ENCODE measurements around the gene SPACA7.
"Not testable (repeated sequence)": the region's sequence is repeated elsewhere in the genome, so short reads cannot be mapped to it uniquely, and the experiment has no call there.

The SPACA7 gene

DNA sequence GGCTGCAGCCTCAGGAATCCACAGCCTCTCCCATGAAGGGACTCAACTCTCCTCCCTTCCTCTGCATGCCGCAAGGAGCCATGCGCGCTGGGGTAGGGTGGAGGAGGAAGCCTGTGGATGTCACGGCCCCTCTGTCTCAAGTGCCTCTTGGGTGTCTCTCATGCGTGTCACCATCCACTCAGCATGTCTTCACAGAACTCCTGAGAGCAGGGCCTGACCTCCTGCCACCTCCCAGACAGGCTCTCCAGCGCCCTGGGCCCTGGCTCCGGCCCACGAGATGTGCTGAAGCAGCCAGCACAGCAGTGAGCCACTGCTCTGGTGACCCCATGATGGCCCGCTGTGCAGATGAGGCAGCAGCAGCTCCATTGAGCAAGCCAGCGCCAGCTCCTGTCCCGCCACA, 25.9 kb upstream of the SPACA7 start:
- no peak for DNase-seq (ENCODE audit: low read depth, low spot score)

DNA sequence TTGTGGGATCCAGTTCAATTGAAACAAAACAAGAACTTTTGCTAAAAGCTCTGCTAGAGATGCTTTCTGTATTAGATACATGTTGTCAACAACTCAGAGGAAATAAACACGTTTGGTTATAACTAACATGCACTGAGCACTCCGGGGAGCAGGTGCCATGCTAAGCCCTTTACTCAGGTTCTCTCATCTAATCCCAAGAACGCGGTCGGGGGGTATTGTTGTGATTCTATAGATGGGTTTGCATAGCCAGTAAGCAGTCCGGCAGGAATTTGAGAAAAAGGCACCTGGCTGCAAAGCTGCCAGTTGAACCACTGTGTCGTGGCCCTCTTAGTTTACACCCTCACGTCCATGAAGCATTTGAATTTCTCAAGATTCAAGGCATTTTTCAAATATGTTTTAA, 24.3 kb upstream of the SPACA7 start:
- DNase-seq (ENCODE audit: low read depth, low spot score): no peak

DNA sequence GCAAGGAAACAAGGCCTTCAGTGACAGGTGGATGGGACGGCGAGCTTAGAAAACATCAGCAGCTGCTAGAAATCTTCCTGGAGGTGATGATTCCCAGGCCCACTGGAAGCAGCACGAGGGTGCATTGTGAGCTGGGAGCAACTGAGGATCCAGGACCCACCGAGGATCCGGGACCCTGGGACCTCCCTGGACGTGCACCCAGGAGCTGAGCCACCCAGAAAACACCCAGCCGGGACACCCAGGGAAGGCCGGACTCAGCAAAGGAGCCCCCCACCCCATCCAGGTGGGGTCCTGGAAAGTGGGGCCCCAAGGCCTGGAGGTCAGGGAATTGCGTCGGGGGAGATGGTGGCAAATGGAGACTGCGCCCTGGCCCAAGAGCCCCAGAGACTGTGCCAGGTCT, 22.3 kb upstream of the SPACA7 start:
- no peak for DNase-seq (ENCODE audit: low read depth, low spot score)

DNA sequence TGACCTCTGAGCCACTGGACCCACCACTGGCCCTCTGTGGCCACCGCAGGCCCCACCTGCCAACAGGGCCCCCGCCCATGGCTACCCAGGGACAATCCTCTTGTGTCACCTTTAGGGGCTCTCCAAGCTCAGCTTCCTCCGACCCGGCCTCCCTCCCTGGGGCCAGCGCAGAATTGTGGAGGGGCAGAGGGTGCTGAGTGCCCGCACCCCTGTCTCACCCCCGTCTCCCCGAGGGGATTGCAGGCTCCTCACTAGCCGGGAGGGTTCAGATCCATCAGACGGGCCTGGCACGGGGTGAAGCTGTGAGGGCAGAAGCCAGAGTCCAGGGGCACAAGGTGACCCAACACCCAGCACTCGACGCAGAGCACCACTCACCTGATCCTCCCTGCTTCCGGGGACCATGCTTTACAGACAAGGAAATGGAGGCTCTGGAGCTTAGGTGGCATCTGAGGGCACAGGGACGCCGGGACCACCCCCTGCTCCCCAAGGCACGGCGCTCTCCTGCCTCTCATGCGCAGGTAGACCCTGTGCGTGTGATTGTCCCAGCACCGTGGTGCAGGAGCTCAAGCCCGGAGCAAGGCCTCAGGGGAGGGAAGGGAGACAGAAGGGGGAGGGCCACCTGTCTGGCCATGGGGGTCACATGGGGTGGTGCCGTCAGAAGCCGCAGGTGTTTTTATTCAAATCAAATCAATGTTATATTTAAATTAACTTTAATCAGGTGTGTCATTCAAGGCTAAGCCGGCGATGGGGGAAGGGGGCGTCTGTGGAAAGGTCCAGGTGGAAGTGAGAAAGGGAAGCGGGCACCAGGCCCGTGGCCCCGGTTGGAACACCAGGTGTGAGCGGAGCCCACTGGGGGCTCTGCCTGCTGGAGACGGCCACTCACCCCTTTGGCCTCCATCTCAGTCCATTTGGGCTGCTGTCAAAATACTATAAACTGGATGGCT, 21.6 kb upstream of the SPACA7 start:
- DNase-seq (ENCODE audit: low read depth, low spot score): no peak

DNA sequence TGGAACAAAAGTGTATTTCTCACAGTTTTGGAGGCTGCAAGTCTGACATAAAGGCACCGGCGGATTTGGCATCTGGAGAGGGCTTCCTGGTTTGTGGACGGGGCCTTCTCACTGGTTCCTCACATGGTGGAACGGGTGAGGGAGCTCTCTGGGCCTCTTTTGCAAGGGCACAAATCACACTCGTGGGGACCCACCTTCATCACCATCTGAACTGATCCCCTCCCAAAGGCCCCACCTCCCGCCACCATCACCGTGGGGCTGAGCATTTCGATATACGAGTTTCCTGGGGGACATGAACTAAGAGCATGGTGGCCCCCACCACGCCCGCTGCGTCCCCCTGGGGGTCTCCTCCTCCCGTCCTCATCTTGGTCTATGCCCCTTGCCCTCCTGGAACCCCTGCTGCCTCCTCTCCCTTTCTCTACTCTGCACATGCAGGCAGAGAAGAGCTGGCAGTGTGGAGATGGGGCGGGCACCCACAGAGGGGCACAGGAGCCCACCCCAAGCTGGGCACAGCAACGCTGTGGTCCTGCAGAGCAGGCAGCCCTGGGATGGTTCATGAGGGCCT, 20.8 kb upstream of the SPACA7 start:
- no peak for DNase-seq (ENCODE audit: low read depth, low spot score)

DNA sequence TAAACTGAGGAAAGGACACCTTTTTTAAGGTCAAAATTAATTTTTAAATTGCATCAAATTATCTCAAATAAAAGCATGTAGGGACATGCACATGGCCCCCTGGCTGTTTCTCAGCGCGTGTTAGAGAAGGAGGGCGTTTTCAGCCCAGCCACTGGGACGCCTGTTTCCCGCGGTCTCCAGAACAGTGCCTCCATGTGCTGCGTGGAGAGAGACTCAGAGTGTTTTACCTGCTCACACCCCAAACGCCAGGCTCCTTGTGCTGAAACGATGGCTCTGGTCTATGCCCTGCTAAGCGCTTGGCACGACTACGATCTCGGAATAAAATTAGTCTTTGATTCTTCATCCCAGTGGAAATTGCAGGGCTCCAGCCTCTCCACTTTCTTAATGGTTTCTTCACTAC, 20.0 kb upstream of the SPACA7 start:
- no peak for DNase-seq (ENCODE audit: low read depth, low spot score)

DNA sequence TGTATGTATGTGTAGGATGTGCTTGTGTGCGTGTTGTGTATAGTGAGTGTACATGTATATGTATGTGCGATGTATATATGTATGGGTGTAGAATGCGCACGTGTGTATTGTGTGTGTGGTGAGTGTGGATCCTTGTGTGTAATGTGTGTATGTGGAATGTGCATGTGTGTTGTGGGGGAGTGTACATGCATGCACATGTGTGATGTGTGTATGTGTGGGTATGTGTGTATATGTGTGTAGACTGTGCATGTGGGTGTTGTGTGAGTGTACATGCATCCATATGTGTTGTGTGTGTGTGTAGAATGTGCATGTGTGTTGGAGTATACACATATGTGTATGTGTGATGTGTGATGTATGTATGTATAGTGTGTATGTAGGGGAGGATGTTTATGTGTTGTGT, 18.0 kb upstream of the SPACA7 start:
- no peak for DNase-seq (ENCODE audit: low read depth, low spot score)

DNA sequence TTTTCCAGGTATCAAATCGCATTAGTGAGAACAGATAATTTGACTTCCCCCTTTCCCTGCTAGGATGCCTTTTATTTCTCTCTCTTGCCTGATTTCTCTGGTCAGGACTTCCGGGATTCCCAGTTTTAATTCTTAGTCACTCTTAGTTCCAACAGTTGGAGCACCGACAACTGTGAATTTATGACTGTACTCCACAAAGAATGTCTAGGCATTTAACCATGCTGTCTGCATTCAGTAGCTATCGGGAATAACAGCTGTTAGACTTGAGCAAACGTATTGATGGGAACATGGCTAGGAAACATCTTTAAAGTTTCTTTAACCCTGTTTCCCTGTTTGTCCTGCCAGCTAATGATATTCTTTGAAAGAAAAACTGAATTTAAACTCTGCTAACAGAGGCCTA, 14.1 kb upstream of the SPACA7 start:
- no peak for DNase-seq (ENCODE audit: low read depth, low spot score)

DNA sequence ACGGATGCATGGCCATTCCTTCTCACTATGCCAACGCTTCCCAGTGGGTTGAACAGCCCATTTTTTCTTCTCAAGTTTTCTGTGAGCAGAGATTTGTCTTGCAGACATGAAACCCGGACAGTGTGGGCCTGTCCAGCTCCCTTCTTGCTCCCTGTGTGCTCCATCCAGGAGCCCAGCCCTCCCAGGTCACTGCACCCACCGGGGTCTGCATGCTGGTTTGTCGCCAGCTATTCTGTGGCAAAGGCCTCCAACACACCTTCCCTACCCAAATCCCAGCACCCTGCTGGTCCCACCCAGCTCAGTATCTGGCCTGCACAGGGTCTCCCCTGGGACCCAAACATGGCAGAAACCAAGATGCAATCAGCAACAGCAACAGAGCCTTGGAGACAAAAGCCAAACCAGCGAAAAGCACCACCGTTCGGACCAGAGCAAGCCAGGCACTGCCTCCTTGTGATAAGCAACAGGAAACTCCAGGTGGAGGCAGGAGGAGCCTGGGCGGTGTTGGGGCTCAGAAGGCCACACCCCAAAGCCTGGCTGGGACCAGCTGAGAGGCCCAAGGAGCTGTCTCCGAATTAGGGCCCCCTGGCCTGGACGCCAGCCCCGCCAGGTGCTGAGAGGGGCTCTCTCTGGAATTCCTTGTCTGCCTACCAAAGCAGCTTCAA, 12.2 kb upstream of the SPACA7 start:
- DNase-seq (ENCODE audit: low read depth, low spot score): no peak

DNA sequence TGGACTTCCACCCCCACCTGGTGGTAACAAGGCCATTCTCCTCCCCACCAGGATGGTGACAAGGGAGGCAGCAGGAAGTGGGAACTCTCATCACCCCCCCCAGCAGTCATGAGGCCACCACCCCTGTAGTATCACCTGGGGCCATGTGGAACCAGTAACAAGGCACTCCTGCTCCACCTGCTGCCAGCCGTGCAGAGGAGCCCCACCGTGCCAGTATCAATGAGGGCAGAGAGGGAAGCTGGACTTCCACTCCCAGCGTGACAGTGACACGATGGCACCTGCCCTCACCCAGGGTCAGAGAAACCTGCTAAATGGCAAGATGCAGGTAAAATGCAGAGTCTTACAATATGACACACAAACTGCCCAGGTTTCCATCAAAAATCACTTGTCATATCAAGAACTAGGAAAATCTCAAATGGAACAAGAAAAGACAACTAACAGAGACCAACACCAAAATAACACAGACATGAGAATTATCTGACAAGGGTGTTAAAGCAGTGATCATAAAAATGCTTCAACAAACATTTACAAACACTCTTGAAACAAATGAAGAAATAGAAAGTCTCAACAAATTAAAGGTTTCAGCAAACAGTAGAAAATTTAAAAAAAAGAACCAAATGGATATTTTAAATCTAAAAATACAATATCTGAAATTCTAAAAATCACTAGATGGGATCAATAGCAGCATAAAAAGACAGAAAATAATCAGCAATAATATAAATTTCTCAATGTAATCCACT, 9.1 kb upstream of the SPACA7 start:
- DNase-seq (ENCODE audit: low read depth, low spot score): no peak

DNA sequence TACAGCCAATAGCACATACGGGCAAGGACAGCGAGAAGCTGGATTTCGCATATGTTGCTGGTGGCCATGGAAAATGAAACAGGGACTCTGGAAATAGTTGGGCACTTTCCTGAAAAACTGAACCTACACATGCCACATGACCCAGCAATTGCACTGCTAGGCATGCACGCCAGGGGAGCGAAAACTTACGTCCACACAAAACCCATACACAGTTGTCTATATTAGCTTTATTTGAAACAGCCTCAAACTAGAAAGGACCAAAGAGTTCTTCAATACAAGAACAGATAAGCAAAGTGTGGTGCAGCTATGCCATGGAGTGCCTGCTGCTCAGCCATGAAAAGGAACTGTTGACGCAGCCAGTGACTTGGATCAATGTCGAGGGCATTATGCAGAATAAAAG, 7.3 kb upstream of the SPACA7 start:
- no peak for DNase-seq (ENCODE audit: low read depth, low spot score)

DNA sequence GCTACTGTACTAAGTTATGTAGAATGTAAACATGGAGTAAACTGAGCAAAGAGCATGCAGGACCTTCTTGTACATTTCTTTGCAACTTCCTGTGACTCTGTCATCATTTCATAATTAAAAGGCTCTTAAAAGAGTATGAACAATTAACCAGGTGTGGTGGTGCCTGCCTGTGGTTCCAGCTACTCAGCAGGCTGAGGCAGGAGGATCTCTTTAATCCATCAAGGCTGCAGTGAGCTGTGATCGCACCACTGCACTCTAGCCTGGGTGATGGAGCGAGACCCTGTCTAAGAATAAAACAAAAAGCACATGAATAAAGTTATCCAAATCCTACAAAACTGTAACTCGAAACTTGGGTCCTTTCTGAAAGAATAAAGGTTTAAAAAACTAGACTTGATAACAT, 5.8 kb upstream of the SPACA7 start:
- no peak for DNase-seq (ENCODE audit: low read depth, low spot score)

DNA sequence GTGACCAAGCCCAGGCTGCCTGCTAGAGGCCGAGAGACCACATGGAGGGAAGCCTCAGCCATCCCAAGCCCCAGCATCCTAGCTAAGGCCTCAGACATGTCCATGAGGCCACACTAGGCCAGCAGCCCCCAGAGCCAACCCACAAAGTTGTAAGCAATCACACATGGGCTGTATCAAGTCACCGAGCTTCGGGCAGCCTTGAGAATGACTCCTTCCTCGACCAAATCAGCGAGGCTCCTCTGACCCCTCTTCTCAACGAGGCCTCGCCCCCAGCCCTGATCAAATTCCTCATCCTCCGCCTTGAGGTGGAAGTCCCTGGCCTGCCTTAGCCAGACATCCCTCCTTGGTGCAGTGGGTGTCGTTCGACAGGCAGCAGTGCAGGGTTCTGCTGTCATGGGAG, 1.9 kb upstream of the SPACA7 start:
- no peak for DNase-seq (ENCODE audit: low read depth, low spot score)

DNA sequence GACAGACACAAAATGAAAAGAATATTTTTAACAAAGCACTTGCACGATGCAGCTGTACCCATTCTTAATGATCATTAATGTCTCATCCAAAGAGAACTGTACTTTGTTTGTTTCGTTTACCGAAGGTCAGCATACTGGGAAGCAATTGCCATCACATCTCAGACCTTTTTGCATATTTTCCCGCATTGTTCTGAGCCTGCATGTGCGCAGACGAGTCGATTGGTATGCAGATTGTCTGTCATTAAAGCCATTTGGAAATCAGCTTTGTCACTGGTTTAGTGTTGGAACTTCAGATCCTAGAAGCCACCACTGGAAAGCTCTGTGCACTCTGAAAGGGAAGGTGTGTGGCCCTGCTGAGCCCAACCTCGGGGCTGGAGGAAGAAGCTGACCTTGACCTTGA, 15.6 kb downstream of the SPACA7 start:
- no peak for DNase-seq (ENCODE audit: low read depth, low spot score)

DNA sequence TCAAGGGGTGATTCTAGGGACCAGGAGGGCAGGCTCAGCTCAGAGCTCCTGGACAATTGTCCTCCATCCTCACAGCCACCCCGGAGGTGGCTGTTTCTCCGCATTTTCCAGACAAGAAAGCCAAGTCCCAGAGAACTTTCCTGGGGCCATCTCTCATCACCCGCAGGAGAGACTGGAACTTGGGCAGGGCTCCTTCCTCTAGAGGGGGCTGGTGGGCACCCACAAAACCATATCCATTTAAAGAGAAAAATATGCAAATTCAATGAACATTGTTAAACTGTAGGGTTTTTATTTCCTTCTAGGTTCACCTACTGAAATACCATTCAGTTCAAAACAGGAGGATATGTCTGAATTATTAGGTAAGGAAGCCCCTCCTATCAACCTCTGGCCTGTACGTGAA, 16.6 kb downstream of the SPACA7 start:
- no peak for DNase-seq (ENCODE audit: low read depth, low spot score)

DNA sequence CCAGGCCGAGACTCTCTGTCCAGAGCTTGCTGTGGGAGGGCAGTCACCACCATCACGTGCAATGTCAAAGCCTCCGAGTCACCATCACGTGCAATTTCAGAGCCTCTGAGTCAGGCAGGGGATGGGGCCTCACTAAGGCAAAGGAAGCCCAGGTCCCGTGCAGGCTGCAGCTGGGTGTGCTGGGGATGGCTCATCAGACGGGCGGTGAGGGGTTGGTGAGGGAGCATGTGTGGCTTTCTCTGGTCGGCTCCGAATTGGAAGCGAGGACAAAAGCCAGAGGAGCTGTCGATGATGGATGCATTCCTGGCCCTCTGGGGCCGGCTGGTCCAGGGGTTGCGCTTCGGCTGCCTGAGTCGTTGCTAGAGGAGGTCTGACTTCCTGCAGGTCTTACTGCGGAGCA, 18.9 kb downstream of the SPACA7 start:
- DNase-seq (ENCODE audit: low read depth, low spot score): not testable (repeated sequence)

DNA sequence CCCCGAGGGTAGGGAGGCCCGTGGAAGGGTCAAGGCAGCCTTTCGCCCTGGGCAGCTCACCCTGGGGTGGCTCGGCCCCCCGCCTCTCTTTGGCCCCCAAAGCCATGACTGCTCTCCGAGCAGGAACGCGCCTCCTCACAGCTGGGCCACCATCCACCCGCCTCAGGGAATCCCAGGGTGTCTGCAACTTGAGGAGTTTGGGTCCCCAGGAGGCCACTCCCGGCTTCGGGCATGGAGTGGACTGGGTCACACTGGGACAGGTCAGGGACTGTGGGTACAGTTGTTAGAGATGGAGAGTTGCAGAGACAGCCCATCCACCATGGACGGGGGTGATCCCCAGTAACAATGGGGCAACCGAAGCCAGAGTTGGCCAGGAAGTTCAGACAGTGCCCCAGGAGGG, 19.8 kb downstream of the SPACA7 start:
- DNase-seq (ENCODE audit: low read depth, low spot score): not testable (repeated sequence)

DNA sequence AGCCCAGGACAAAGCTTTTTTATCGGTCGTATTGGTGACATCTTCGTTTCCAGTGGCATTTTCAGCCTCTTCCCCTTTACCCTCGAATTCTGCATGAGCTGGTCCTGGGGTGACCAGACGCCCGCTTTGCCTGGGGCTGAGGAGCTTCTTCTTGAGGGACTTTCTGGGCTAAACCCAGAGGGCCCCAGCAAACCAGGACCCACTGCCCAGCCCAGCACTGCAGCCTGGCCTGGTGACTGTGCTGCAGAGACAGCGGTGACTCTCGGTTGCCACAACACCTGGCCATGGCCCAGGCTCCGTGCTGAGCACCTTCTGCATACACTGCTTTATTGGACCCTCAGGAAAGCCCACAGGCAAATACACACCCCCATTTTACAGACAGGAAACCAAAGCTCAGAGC, 21.0 kb downstream of the SPACA7 start:
- no peak for DNase-seq (ENCODE audit: low read depth, low spot score)

DNA sequence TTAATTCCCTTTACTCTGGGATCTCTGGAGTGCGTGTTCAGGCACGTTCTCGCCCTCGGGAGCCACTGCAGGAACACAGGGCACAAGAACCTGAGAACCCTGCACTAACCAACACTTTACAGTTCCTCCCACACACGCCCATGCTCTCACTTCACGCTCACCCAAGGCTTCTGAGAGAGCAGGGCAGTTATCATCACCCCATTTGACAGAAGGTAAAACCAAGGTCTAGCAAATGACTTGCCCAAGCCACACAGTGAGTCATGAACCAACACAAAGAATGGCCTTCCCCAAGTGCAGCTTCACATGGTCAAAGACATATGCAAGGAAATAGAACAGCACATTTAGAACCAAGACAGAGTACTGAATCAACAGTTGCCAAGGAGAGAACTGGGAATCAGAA, 22.2 kb downstream of the SPACA7 start:
- not testable (repeated sequence) for DNase-seq (ENCODE audit: low read depth, low spot score)

DNA sequence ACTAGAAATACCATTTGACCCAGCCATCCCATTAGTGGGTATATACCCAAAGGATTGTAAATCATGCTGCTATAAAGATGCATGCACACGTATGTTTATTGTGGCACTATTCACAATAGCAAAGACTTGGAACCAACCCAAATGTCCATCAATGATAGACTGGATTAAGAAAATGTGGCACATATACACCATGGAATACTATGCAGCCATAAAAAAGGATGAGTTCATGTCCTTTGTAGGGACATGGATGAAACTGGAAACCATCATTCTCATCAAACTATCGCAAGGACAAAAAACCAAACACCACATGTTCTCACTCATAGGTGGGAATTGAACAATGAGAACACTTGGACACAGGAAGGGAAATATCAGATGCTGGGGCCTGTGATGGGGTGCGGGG, 33.7 kb downstream of the SPACA7 start:
- DNase-seq (ENCODE audit: low read depth, low spot score): not testable (repeated sequence)

DNA sequence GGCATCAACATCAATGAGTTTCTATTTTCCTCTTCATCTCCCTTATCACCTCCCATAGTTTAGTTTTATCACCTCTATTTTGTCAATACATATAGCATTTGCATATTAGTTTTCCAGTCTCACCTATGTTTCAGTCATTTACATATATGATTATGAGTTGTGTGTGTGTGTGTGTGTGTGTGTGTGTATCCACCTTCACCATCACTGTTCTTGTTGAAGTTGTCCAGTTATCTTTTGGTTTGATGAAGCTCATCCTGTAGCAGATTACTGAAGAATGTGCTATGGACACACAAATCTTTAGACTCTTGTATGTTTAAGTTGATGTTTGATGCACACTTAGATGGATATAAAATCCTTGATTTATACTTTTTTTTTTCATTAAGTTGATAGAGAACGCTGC, 40.5 kb downstream of the SPACA7 start:
- no peak for DNase-seq (ENCODE audit: low read depth, low spot score)

DNA sequence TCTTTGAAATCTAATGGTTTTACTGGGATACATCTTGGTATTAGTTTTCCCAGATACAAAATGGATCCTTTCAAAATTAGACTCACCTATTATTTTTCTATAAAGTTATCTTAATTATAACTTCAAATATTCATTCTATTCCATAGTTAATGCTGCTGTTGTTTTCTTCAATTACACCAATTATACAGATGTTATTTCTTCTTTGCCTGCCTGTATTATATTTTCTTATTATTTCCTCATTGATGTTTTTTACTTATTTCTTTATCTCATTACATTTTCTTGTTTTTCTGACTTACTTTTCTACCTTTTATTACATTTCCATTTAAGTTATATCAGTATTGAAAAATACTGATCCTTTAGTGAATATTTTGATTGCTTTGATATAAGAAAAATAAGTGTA, 40.9 kb downstream of the SPACA7 start:
- DNase-seq (ENCODE audit: low read depth, low spot score): no peak

Measured in activated CD4-positive, CD25-positive, alpha-beta regulatory T cell treated with anti-CD3 and anti-CD28 coated beads, Interleukin-2, amount 50 U/mL, for 16 hours (primary cell).